Stimulated activated naive CD8-positive, alpha-beta T cell treated with anti-CD3 and anti-CD28 coated beads, Interleukin-15, amount 100 ng/mL, for 72 hours (primary cell): ENCODE results near the gene SEMG2.
A peak's percentile ranks its signal among the peaks of the same experiment; 100 is the strongest.

Experiments
- ATAC-seq: fragments of 150-1000 bp; cut with Tn5 transposase; 2 replicates; pipeline ENCODE4 v1.10.0; 2021; ENCODE audit warnings: mild to moderate bottlenecking, moderate library complexity
- DNase-seq, 2 donors: peaks; one replicate each; pipeline ENCODE4 v3.0.0; 2021 to 2022
- H3K27ac Mint-ChIP-seq, 2 donors: one replicate each; pipeline ENCODE4 v1.8.0; 2022; ENCODE audit warnings: mild to moderate bottlenecking in 2 of 2, mixed read lengths in 2 of 2, moderate library complexity in 2 of 2
- H3K27me3 Mint-ChIP-seq: one replicate; pipeline ENCODE4 v1.8.0; 2022; ENCODE audit warnings: mixed read lengths
- H3K4me1 Mint-ChIP-seq: one replicate; pipeline ENCODE4 v1.8.0; 2022; ENCODE audit warnings: mild to moderate bottlenecking, mixed read lengths
- H3K4me3 Mint-ChIP-seq, 2 donors: one replicate each; pipeline ENCODE4 v1.8.0; 2022; ENCODE audit warnings: mild to moderate bottlenecking in 2 of 2, mixed read lengths in 2 of 2, moderate library complexity in 1 of 2
- H3K9me3 Mint-ChIP-seq, 2 donors: one replicate each; pipeline ENCODE4 v1.8.0; 2022; ENCODE audit warnings: mixed read lengths in 2 of 2

SEMG2 gene

DNA sequence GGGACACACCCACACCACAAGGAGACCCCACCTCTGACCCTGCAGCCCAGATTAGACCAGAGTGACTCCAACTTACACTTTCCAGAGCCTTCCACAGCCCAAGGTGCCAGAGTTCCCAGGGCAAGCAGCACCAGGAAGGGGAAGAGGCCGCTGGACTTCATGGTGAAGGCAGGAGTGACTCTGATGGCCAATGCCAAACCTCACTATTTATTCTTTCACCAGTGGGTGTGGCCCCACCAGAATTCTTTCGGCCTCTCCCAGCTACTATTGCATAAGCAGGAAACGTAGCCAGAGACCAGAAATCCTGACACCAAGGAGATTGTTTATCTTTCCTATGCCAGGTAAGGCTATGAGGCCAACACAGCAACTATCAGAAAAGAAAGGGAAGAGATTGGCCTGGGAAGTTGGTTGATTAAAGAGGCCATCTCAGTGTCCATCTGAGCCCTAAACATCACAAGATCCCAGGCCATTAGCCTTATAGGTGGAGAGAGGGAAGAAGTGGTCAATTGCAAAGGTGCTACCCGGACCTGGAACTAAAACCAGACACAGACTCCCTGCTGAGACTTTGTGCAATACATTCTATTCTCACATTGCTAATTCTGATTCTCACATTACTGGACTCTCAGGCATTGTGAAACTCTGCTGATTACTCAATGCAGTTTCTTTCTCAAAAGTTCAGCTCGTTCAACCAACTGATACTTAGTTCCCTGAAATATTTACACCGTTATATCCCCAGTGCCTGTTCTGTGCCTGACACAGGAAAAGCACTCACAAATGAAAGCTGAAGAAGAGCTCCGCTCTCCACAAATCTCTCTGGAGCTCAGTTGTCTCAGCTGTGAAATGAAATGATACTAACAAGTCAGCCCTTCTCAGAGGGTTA, 33.5 kb downstream of the SEMG2 start, which contains the start of gene SLPI:
SLPI (minus strand) TSS at position 182 of the 880 bp plus-strand sequence; CDS start at position 161, 21 bp downstream.
- H3K27ac Mint-ChIP-seq, result peak within 1 kb of the TSS in 1 of 2 donors; percentile 33
- ATAC-seq, result peak; percentile 45
- H3K4me1 Mint-ChIP-seq, result no peaks in the 10 kb centered on the region
- no peaks in the 10 kb centered on the region for H3K9me3 Mint-ChIP-seq
- no peak within 1 kb of the TSS for H3K4me3 Mint-ChIP-seq
- DNase-seq, result no peak
- peaks cover 32% of the 10 kb centered on the region for H3K27me3 Mint-ChIP-seq

DNA sequence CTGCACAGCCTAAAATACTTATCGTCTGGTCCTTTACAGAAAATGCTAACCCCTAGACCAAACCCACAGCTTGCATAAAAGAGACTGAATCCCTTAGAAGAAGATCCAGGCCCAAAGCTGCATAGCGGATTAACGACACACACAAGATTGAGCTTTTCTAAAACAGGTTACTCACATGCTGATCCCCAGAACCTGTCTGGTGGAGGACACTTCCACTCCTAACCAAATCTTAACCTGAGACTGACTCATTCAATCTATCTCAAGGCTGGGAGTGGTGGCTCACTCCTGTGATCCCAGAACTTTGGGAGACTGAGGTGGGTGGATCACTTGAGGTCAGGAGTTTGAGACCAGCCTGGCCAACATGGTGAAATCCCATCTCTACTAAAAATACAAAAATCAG, 36.0 kb downstream of the SEMG2 start:
- no peak for ATAC-seq
- no peaks in the 10 kb centered on the region for H3K4me1 Mint-ChIP-seq
- DNase-seq, result no peak
- peaks cover 12% of the 10 kb centered on the region for H3K27me3 Mint-ChIP-seq
- H3K9me3 Mint-ChIP-seq, result no peaks in the 10 kb centered on the region
- H3K4me3 Mint-ChIP-seq, result no peak overlapping the region
- H3K27ac Mint-ChIP-seq, result no peak overlapping the region

DNA sequence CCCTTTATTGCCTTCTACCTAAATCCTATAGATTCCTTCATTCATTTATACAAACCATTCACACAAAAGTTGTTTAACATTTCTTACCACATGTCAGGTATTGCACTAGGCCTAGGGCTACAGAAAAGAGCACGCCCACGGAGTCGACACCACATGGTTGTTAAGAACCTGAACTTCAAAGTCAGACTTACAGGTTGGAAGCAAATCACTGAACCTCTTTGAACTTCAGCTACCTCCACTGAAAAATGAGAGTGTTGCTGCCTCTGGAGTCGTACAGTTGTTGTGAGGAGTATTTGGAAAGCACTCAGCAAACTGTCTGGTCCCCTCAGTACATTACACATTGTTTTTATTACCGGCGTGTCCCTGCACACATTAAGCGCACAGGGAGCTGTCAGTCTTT, 36.5 kb downstream of the SEMG2 start:
- Mint-ChIP-seq H3K4me3 (no peak overlapping the region), H3K27me3 (peaks cover 8% of the 10 kb centered on the region), H3K27ac (no peak overlapping the region), H3K4me1 (no peaks in the 10 kb centered on the region), H3K9me3 (no peaks in the 10 kb centered on the region)
- ATAC-seq, result no peak
- no peak for DNase-seq

DNA sequence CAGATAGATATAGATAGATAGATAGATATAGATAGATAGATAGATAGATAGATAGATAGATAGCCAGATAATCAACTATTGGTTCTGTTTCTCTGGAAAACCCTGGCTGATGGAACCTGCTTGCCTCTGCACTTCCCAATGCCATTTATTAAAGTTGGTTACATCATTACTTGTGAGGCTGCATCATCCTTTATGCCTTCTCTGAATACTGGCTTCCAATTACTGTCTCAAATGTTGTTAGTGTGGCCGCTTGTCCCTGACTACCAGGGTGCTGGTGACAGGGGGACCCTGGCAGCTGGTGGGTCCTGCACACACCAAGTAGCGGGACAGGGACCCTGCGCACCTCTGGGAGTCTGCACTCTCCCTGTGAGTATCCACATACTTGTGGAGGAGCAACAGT, 37.1 kb downstream of the SEMG2 start:
- H3K27ac Mint-ChIP-seq, result no peak overlapping the region
- no peak for DNase-seq
- H3K4me3 Mint-ChIP-seq, result no peak overlapping the region
- no peak for ATAC-seq
- H3K4me1 Mint-ChIP-seq, result no peaks in the 10 kb centered on the region
- no peaks in the 10 kb centered on the region for H3K9me3 Mint-ChIP-seq
- peaks cover 5% of the 10 kb centered on the region for H3K27me3 Mint-ChIP-seq

DNA sequence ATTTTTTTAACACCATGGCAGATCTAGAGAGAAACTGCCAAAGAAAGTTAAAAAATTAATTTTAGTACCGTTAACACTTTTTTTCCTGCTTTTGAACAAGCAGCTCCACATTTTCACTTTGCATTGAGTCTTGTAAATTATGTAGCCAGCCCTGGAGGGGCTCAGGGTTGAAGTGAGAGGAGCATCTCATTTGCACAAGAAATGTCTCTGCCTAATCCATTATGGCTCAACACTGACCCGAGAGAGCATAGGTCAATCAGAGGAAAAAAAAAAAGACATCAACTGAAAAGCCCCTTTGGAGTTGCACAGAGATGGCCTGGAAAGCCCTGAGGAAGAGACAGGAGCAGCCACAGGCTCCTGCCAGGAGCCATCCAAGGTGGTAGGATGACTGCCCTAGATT, 37.5 kb downstream of the SEMG2 start:
- Mint-ChIP-seq H3K9me3 (no peaks in the 10 kb centered on the region), H3K4me3 (no peak overlapping the region), H3K4me1 (no peaks in the 10 kb centered on the region), H3K27me3 (peaks cover 2% of the 10 kb centered on the region), H3K27ac (no peak overlapping the region)
- DNase-seq (no peak), ATAC-seq (no peak)

DNA sequence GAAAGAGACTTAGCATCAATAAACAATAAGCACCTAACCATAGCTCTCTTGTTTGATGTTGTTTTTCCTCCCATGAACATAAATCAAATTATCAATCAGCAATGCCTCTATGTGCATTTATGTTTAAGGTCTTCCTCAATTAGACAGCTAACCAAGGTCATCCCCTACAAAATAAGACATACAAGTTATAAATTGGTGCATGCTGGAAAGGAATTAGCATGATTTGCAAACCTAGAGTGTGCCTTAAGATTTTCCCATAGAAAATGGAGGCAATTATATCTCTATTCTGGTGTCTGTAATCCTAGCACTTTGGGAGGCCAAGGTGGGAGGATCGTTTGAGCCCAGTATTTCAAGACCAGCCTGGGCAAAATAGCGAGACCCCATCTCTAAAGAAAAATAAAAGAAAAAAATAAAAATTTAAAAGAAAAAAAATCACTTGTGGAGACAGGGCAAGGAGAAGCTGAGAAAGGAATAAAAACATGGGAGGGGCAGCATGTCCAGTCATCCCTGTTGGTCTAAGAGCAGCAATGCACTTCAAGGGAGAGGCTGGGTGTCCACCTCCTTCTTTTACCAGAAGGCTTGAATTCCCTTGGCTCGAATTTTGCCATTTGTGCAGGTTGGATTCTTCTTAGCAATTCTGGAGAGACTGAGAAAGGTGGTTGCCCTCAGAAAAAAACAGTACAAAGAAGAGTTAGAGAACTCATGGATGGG, 42.5 kb downstream of the SEMG2 start:
- H3K4me1 Mint-ChIP-seq, result no peaks in the 10 kb centered on the region
- H3K4me3 Mint-ChIP-seq, result no peak overlapping the region
- H3K27ac Mint-ChIP-seq, result no peak overlapping the region
- H3K27me3 Mint-ChIP-seq, result peaks cover 22% of the 10 kb centered on the region
- no peak for ATAC-seq
- H3K9me3 Mint-ChIP-seq, result no peaks in the 10 kb centered on the region
- no peak for DNase-seq

DNA sequence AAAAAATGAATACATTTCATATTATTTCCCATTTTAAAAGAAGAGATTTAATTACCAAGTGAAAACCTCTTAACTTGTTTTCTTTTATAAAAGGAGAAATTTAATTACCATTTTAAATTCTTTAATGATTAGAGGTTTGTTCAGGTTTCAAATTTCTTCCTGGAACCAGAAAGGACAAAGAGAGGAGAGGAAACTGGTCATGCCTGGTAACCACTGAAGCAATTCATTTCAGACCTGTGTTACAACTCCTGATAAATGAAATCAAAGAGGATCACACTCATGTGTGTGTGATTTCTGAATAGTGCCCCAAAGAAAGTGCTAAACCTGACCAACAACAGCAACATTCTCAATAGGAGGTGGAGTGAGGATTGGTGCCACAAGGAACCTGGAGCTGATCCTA, 45.8 kb downstream of the SEMG2 start:
- H3K27ac Mint-ChIP-seq, result no peak overlapping the region
- no peak overlapping the region for H3K4me3 Mint-ChIP-seq
- H3K9me3 Mint-ChIP-seq, result no peaks in the 10 kb centered on the region
- ATAC-seq, result no peak
- DNase-seq, result no peak
- no peaks in the 10 kb centered on the region for H3K4me1 Mint-ChIP-seq
- H3K27me3 Mint-ChIP-seq, result peaks cover 51% of the 10 kb centered on the region

DNA sequence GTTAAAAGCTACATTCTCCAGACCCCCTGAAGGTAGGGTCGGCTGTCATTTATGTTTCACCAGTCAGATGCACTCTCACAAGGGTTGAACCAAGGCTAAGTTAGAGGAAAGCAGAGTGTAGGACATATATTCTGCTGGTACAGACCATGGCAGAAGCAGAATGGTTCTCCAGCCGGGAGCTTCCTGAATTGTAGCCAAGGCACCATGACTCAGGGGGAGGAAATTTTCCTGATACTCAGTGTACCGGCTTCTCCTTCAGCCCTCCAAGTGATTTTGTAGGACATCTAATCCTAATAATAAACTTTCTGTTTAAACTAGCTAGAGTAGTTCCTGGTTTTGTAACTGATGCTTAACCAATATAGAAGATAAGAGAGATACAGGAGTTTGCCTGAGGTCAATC, 47.4 kb downstream of the SEMG2 start:
- H3K27me3 Mint-ChIP-seq, result peaks cover 67% of the 10 kb centered on the region
- ATAC-seq (no peak), DNase-seq (no peak)
- no peak overlapping the region for H3K27ac Mint-ChIP-seq
- H3K4me1 Mint-ChIP-seq, result no peaks in the 10 kb centered on the region
- no peaks in the 10 kb centered on the region for H3K9me3 Mint-ChIP-seq
- no peak overlapping the region for H3K4me3 Mint-ChIP-seq

DNA sequence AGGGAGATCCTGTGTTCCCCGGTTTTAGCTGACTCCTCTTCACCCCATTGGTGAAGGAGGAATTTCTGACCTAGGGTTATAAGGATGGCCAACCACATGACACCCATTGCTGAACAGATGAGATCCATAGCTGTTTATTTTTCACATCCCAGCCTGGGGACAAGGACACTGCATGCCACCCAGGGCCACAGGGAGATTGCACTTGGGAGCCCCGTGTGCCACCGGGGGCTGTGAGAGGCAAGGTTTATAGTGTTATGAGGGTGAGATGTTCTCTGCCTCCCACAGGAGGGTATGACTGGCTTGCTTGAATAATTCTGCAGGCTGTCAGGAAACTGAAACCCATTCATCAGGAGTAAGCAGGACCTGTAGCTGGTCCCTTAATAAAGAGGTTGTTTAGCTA, 47.9 kb downstream of the SEMG2 start:
- Mint-ChIP-seq H3K27ac (no peak overlapping the region), H3K9me3 (no peaks in the 10 kb centered on the region), H3K4me3 (no peak overlapping the region), H3K4me1 (no peaks in the 10 kb centered on the region), H3K27me3 (peaks cover 62% of the 10 kb centered on the region)
- no peak for ATAC-seq
- DNase-seq, result no peak

DNA sequence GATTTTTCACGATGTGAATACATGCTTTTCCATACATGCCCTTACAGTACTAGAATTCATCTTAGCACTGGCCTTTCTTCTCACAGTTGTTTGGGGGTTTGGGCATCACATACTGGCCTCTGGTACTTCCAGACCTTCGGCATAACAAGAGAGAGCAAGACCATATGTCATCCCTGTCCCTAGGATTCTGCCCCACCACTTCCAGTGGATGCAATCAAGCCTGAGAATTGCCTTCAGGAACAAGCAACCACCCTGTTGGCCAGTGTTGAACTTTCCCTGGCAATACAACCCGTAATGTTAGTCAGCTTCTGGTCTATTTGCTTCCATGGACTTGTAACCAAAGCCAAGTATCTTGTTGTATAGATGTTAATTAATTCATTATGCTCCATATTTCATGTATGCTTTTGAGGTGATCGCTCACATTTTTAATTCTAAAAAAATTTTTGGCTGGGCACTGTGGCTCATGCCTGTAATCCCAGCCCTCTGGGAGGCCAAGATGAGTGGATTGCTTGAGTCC, 48.6 kb downstream of the SEMG2 start:
- no peaks in the 10 kb centered on the region for H3K9me3 Mint-ChIP-seq
- H3K27ac Mint-ChIP-seq, result no peak overlapping the region
- ATAC-seq, result no peak
- no peaks in the 10 kb centered on the region for H3K4me1 Mint-ChIP-seq
- no peak for DNase-seq
- peaks cover 55% of the 10 kb centered on the region for H3K27me3 Mint-ChIP-seq
- H3K4me3 Mint-ChIP-seq, result no peak overlapping the region
